Large intestine (tissue), 3 donors: Measurements from ENCODE around the gene LDB2. TPM values are rescaled to one million over a fixed set of nuclear protein-coding genes. Genes with fewer than 3 reads are reported as not detected.

Experiments
- DNase-seq, 2 donors: peaks; one replicate each; pipeline versions ENCODE4 v3.0.0 to v3.0.0-alpha.2; 2013
- H3K27ac ChIP-seq: one replicate; pipeline ENCODE4 v1.5.1; 2013; ENCODE audit warnings: low read length
- H3K27me3 ChIP-seq: 2 replicates; pipeline ENCODE4 v1.6.1; 2013; ENCODE audit warnings: low read length; ENCODE audit not compliant: control insufficient read depth, insufficient read depth
- H3K36me3 ChIP-seq: 2 replicates; pipeline ENCODE4 v1.6.1; 2013; ENCODE audit warnings: low read length; ENCODE audit not compliant: control insufficient read depth, insufficient read depth
- H3K4me1 ChIP-seq: one replicate; pipeline ENCODE4 v1.6.1; 2013; ENCODE audit warnings: low read length; ENCODE audit not compliant: control insufficient read depth, insufficient read depth
- H3K4me3 ChIP-seq: one replicate; pipeline ENCODE4 v1.5.1; 2013; ENCODE audit warnings: low read length
- H3K9me3 ChIP-seq: one replicate; pipeline ENCODE4 v1.6.1; 2013; ENCODE audit warnings: mild to moderate bottlenecking, low read depth, low read length, moderate library complexity; ENCODE audit not compliant: control insufficient read depth
- WGBS: methylation state at CpG from one replicate; pipeline ENCODE4 v1.1.5; 2013; ENCODE audit warnings: low lambda C conversion rate; ENCODE audit not compliant: insufficient coverage; 5-methylcytosine and 5-hydroxymethylcytosine counted together
- polyA plus RNA-seq: library from polyadenylated mRNA; unstranded; fragments of 120-200 nt; gene quantifications from one replicate; pipeline ENCODE4 v1.2.1, GENCODE V29; 2013

LDB2 gene
- polyA plus RNA-seq, 1 donor: 17.2 TPM

- Histone ChIP-seq H3K4me1 (no peaks in the 10 kb centered on the region), H3K4me3 (no peak overlapping the region), H3K27ac (no peak overlapping the region), H3K9me3 (no peaks in the 10 kb centered on the region), H3K27me3 (no peaks in the 10 kb centered on the region), H3K36me3 (no peaks in the 10 kb centered on the region)
- no CpG with 5 or more reads among the region's 1 CpG for WGBS
- no peak for DNase-seq
Observed at GRCh38 chr4:16521156-16521915, 377.1 kb downstream of the LDB2 start.

- Histone ChIP-seq H3K4me1 (no peaks in the 10 kb centered on the region), H3K4me3 (no peak overlapping the region), H3K27ac (no peak overlapping the region), H3K9me3 (no peaks in the 10 kb centered on the region), H3K27me3 (no peaks in the 10 kb centered on the region), H3K36me3 (no peaks in the 10 kb centered on the region)
- no CpG with 5 or more reads among the region's 5 CpGs for WGBS
- DNase-seq: peak; percentile 22 to 24
Observed at GRCh38 chr4:16516796-16517439, 381.5 kb downstream of the LDB2 start.

GRCh38 chr4:16513876-16514275 lies 384.6 kb downstream of the LDB2 start:
- Histone ChIP-seq H3K36me3 (no peaks in the 10 kb centered on the region), H3K9me3 (no peaks in the 10 kb centered on the region), H3K4me1 (no peaks in the 10 kb centered on the region), H3K27ac (no peak overlapping the region), H3K4me3 (no peak overlapping the region), H3K27me3 (no peaks in the 10 kb centered on the region)
- no peak for DNase-seq
- no CpG with 5 or more reads among the region's 2 CpGs for WGBS

- Histone ChIP-seq H3K27ac (no peak overlapping the region), H3K4me1 (no peaks in the 10 kb centered on the region), H3K27me3 (no peaks in the 10 kb centered on the region), H3K36me3 (no peaks in the 10 kb centered on the region), H3K4me3 (no peak overlapping the region), H3K9me3 (no peaks in the 10 kb centered on the region)
- no CpG with 5 or more reads among the region's 1 CpG for WGBS
- no peak for DNase-seq
Observed at GRCh38 chr4:16508968-16509367, 389.5 kb downstream of the LDB2 start.

GRCh38 chr4:16505726-16506125 lies 392.7 kb downstream of the LDB2 start:
- H3K36me3 ChIP-seq: peaks cover 2% of the 10 kb centered on the region
- no peaks in the 10 kb centered on the region for H3K27me3 ChIP-seq
- no peak overlapping the region for H3K27ac ChIP-seq
- no peak overlapping the region for H3K4me3 ChIP-seq
- H3K9me3 ChIP-seq: no peaks in the 10 kb centered on the region
- H3K4me1 ChIP-seq: no peaks in the 10 kb centered on the region
- no peak for DNase-seq
- 29% methylated on average over 1 of the region's 7 CpGs for WGBS

- Histone ChIP-seq H3K9me3 (no peaks in the 10 kb centered on the region), H3K4me1 (no peaks in the 10 kb centered on the region), H3K27ac (no peak overlapping the region), H3K4me3 (no peak overlapping the region), H3K27me3 (no peaks in the 10 kb centered on the region), H3K36me3 (peaks cover 2% of the 10 kb centered on the region)
- no peak for DNase-seq
- no CpG with 5 or more reads among the region's 2 CpGs for WGBS
Observed at GRCh38 chr4:16505267-16505666, 393.2 kb downstream of the LDB2 start.

GRCh38 chr4:16503421-16504100 lies 394.9 kb downstream of the LDB2 start:
- peaks cover 2% of the 10 kb centered on the region for H3K36me3 ChIP-seq
- H3K27ac ChIP-seq: no peak overlapping the region
- no peaks in the 10 kb centered on the region for H3K9me3 ChIP-seq
- DNase-seq: no peak
- no peaks in the 10 kb centered on the region for H3K27me3 ChIP-seq
- H3K4me3 ChIP-seq: no peak overlapping the region
- no peaks in the 10 kb centered on the region for H3K4me1 ChIP-seq
- WGBS: 100% methylated on average over 1 of the region's 4 CpGs

- Histone ChIP-seq H3K27me3 (no peaks in the 10 kb centered on the region), H3K36me3 (peaks cover 2% of the 10 kb centered on the region), H3K9me3 (no peaks in the 10 kb centered on the region), H3K4me1 (no peaks in the 10 kb centered on the region), H3K27ac (no peak overlapping the region), H3K4me3 (no peak overlapping the region)
- DNase-seq: no peak
Observed at GRCh38 chr4:16498978-16499377, 399.5 kb downstream of the LDB2 start.

GRCh38 chr4:16496501-16496900 lies 401.9 kb downstream of the LDB2 start:
- no peak for DNase-seq
- no peaks in the 10 kb centered on the region for H3K27me3 ChIP-seq
- no CpG with 5 or more reads among the region's 3 CpGs for WGBS

GRCh38 chr4:16492872-16493271 lies 405.6 kb downstream of the LDB2 start:
- Histone ChIP-seq H3K9me3 (no peaks in the 10 kb centered on the region), H3K4me3 (no peak overlapping the region), H3K4me1 (no peaks in the 10 kb centered on the region), H3K36me3 (no peaks in the 10 kb centered on the region), H3K27ac (no peak overlapping the region), H3K27me3 (no peaks in the 10 kb centered on the region)
- DNase-seq: no peak
- 80% methylated on average over 1 of the region's 4 CpGs for WGBS

More at GRCh38 chr4:16496501-16496900, 401.9 kb downstream of the LDB2 start:
- no peaks in the 10 kb centered on the region for H3K4me1 ChIP-seq
- no peak overlapping the region for H3K4me3 ChIP-seq
- H3K9me3 ChIP-seq: no peaks in the 10 kb centered on the region
- H3K27ac ChIP-seq: no peak overlapping the region
- H3K36me3 ChIP-seq: peaks cover 2% of the 10 kb centered on the region
